Duodenal mucosa (tissue), 2 donors: ENCODE data around the gene UBAC2.

Source experiments
- H3K27ac ChIP-seq: one replicate; pipeline ENCODE4 v1.7.0; 2013; ENCODE audit warnings: low read depth, low read length
- H3K27me3 ChIP-seq, 2 donors: one replicate each; pipeline ENCODE4 v1.7.0; 2013; ENCODE audit warnings: low read length in 2 of 2, control low read depth in 1 of 2; ENCODE audit not compliant: insufficient read depth in 2 of 2, control insufficient read depth in 1 of 2
- H3K36me3 ChIP-seq, 2 donors: one replicate each; pipeline ENCODE4 v1.7.0; 2013; ENCODE audit warnings: low read length in 2 of 2, control low read depth in 1 of 2; ENCODE audit not compliant: insufficient read depth in 2 of 2, control insufficient read depth in 1 of 2
- H3K4me1 ChIP-seq, 2 donors: one replicate each; pipeline ENCODE4 v1.7.0; 2013; ENCODE audit warnings: low read length in 2 of 2, control low read depth in 1 of 2; ENCODE audit not compliant: insufficient read depth in 2 of 2, control insufficient read depth in 1 of 2
- H3K4me3 ChIP-seq, 2 donors: one replicate each; pipeline ENCODE4 v1.7.0; 2013; ENCODE audit warnings: low read length in 2 of 2, low read depth in 1 of 2
- H3K9ac ChIP-seq, 2 donors: one replicate each; pipeline ENCODE4 v1.7.0; 2013; ENCODE audit warnings: low read length in 2 of 2, low read depth in 1 of 2
- H3K9me3 ChIP-seq, 2 donors: one replicate each; pipeline ENCODE4 v1.7.0; 2013; ENCODE audit warnings: low read length in 2 of 2, control low read depth in 1 of 2; ENCODE audit not compliant: control insufficient read depth in 1 of 2

Gene UBAC2

DNA sequence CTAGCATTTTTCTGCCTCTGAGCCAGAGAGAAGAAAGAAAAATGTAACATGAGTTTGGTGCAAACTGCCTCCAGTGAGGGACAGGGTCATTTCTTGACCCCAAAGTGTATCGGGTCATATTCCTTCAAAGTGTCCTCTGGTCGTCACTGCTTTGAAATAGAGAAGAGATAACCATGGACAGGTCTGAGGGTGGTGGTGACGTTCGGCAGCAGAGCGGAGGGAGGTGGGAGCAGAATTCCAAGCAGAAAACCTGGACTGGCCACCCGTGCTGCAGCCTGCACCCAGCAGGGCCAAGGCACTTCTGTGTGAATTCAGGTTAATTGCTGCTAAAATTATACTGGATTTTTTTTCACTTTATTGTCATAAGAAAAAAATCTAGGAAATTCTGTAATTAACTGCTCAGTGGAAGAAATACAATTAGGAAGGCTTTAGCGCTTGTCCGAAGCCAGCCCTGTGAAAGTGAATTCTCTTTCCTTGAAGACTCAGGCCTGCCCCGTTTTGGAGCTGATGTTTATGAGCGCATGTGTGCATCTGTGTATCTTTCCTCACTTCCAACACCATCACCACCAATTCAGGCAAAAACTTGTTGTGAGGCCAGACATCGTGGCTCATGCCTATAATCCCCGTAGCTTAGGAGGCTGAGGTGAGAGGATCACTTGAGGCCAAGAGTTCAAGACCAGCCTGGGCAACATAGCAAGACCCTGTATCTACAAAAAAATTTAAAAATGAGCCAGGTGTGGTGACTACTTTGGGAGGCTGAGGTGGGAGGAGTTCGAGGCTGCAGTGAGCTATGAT is 37.9 kb upstream of the UBAC2 start:
- Histone ChIP-seq H3K27me3 (peaks cover 3 to 7% of the 10 kb centered on the region in 2 donors), H3K4me1 (no peaks in the 10 kb centered on the region), H3K27ac (no peak overlapping the region), H3K9me3 (no peaks in the 10 kb centered on the region), H3K4me3 (no peak overlapping the region), H3K36me3 (no peaks in the 10 kb centered on the region), H3K9ac (no peak overlapping the region)

DNA sequence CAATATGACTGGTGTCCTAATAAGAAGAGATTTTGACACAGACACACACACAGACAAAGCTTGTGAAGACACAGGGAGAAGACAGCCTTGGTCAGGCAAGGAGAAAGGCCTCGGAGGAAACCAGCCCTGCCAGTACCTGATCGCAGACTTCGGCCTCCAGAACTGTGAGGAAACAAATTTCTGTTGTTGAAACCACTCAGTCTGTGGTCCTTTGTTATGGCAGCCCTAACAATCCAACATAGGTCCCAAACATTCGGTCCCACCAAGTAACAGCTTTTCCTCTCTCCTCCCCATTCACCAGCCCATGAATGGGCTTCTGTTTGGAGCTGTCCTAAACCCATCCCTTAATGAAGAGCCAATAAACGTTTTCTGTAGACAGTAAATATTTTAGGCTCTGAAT is 36.4 kb upstream of the UBAC2 start:
- Histone ChIP-seq H3K36me3 (no peaks in the 10 kb centered on the region), H3K27me3 (peaks cover under 1 to 1% of the 10 kb centered on the region in 2 donors), H3K27ac (no peak overlapping the region), H3K4me1 (no peaks in the 10 kb centered on the region), H3K9me3 (no peaks in the 10 kb centered on the region), H3K9ac (no peak overlapping the region), H3K4me3 (no peak overlapping the region)

DNA sequence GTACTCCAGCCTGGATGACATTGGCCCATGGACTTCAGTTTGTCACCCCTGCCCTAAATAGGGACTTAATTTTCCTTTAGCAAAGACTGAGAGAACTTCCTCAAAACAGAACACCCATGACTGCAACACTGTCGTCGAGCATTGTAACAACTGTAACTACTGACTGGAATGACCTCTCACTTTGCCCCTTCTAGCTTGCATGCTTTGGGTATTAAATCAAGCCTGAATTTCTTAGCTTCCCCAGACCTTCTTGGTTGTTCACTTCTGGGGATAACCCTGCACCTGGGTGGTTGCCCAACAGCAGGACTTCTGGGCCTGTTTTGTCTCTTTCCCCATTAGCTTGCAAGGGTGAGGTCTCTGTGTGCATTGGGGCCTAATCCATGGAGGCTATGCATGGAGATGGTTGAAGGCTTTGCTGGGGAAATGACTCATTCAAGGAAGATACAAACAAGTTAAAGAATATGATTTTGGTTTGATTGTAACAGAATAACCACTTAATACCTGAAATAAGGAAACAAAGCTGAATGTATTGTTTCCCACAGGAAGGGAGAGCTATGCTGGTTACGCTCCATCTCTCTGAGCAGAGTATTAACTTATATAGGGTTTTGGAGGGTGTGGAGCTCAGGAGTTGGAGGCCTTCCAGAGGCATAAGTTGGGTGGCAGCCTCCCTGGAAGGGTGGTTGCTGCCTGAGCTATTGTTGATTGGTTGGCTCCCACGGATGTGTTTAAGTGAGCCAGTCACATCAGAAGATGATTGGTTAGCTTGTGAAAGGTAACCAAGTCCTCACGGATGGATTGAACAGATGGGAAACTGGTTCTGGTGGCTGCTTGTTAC is 34.7 kb upstream of the UBAC2 start:
- Histone ChIP-seq H3K4me1 (no peaks in the 10 kb centered on the region), H3K36me3 (no peaks in the 10 kb centered on the region), H3K9me3 (no peaks in the 10 kb centered on the region), H3K4me3 (no peak overlapping the region), H3K9ac (no peak overlapping the region), H3K27ac (no peak overlapping the region), H3K27me3 (no peaks in the 10 kb centered on the region)

DNA sequence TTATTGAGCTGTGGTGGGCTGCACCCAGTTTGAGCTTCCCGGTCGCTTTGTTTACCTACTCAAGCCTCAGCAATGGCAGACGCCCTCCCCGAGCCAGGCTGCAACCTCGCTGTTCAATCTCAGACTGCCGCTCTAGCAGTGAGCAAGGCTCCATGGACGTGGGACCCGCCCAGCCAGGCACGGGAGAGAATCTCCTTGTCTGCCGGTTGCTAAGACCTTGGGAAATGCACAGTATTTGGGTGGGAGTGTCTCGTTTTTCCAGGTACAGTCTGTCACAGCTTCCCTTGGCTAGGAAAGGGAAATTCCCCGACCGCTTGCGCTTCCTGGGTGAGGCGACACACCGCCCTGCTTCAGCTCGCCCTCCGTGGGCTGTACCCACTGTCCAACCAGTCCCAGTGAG is 27.7 kb upstream of the UBAC2 start:
- H3K27ac ChIP-seq = no peak overlapping the region
- peaks cover 4% of the 10 kb centered on the region in 2 donors for H3K4me1 ChIP-seq
- no peaks in the 10 kb centered on the region for H3K36me3 ChIP-seq
- H3K27me3 ChIP-seq = no peaks in the 10 kb centered on the region
- H3K4me3 ChIP-seq = no peak overlapping the region
- H3K9ac ChIP-seq = no peak overlapping the region
- H3K9me3 ChIP-seq = no peaks in the 10 kb centered on the region

DNA sequence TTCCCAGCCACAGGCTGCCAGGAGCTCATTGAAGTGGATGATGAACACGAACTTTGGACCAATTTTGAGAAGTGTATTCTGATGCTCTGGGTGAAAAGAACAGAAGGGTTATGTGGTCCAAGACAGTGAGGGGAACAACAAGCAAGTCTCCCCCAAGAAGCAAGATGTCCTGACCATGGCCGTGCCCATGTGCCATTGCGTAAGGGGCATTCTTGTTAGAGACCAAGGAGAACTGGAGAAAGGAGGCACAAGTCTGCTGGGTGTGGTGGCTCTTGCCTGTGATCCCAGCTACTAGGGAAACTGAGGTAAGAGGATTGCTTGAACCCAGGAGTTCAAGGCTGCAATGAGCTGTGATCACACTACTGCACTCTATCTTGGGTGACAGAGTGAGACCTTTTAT is 27.0 kb upstream of the UBAC2 start:
- Histone ChIP-seq H3K9me3 (no peaks in the 10 kb centered on the region), H3K36me3 (no peaks in the 10 kb centered on the region)

DNA sequence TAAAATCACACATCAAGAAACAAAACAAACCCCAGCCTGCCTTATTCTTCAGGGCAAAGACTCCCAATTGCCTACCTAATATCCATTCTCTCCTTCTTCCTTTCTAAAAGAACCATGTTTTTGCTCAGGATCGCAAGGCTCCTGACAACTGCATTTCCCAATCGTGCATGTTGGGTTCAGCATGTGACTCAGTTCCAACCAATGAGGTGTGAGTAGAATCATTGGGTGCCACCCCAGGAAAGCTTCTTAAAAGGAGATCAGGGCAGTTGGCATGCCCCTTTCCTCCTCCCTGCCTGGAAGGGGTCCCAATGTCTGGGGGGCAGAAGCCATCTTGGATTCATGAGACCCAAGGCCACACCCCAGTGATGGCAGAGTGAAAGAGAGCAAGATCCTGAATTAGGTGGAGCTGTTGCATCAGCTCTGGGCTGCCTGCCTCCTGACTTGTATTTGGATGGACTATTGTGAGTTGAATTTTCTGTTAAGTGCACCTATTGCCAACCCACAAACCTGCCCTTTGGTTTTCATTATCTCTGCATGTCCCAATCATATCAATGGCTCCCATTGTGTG is 26.0 kb upstream of the UBAC2 start:
- H3K27ac ChIP-seq = no peak overlapping the region
- H3K4me3 ChIP-seq = no peak overlapping the region
- no peak overlapping the region for H3K9ac ChIP-seq
- H3K9me3 ChIP-seq = no peaks in the 10 kb centered on the region
- no peaks in the 10 kb centered on the region for H3K27me3 ChIP-seq
- H3K4me1 ChIP-seq = peaks cover 4% of the 10 kb centered on the region in 2 donors
- no peaks in the 10 kb centered on the region for H3K36me3 ChIP-seq

More for the DNA sequence above, 27.0 kb upstream of the UBAC2 start:
- no peak overlapping the region for H3K4me3 ChIP-seq
- H3K27me3 ChIP-seq = no peaks in the 10 kb centered on the region
- no peak overlapping the region for H3K9ac ChIP-seq
- H3K27ac ChIP-seq = no peak overlapping the region
- H3K4me1 ChIP-seq = peaks cover 4% of the 10 kb centered on the region in 2 donors

DNA sequence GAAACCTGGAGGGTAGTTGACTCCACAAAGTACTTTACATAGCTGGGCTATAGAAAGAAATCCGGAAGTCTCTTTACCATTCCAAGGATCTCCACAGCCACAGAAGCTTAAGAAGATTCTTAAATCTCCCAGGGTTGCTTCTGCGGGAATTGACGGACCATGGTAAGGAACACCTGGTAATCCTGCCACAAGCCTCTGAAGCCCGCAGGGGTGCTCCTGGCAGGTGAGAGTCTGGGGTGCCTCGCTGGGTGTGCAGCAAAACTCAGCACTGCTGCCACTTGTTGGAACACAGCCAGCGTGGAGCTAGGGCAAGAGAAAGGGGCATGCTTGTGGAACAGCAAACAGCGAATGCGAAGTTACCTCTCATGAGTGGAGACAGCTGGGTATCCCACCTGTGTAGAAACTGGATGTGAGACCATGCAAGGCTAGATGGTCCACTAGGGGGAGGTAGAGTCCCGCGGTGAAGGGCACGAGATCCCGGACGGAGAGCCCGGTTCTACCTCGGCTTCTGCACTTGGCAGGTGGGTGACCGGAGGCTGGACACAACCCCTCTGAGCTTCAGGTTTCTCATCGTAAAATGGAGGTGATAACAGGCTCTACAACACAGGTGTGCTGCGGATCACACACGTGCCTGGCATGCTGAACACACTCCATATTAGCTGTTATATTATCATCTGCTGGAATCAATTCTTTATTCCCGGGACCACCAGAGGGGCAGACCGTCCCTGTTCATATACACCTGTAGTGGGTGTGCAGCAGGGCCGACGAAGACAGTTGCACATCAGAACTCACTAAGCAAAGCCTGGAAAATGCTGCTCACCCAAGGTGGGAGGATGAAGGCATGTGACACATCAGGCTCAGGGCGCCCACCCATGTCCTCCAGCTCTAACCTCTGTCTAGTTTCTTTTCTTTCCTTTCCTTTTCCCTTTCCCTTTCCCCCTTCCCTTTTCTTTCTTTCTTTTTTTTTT is 24.1 kb upstream of the UBAC2 start:
- Histone ChIP-seq H3K4me1 (peaks cover 4% of the 10 kb centered on the region in 2 donors), H3K9ac (no peak overlapping the region), H3K36me3 (no peaks in the 10 kb centered on the region), H3K9me3 (no peaks in the 10 kb centered on the region), H3K27me3 (no peaks in the 10 kb centered on the region), H3K27ac (no peak overlapping the region), H3K4me3 (peak overlapping the region; percentile 29 to 52)

DNA sequence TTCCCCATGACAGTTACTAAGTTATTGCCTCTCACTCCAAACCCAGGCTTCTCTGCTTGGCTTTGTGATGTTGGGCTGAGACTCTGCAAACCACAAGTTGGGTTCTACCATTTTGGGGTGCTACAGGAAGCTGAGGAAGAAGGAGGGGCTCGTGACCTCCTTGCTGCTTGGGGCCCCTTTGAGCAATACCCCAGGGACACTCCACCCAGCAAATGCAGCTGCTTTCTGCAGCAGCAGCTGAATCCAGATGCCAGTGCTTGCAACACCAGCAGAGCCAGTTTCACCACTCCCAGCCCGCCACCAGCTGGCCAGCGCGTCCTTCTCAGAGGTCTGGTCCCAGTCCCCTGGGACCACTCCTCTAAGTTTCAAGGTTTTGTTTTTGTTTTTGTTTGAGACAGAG is 22.0 kb upstream of the UBAC2 start:
- H3K4me1 ChIP-seq = peaks cover 4% of the 10 kb centered on the region in 2 donors
- H3K9ac ChIP-seq = no peak overlapping the region
- H3K4me3 ChIP-seq = no peak overlapping the region
- no peak overlapping the region for H3K27ac ChIP-seq
- peaks cover 0 to 2% of the 10 kb centered on the region in 2 donors for H3K9me3 ChIP-seq
- H3K36me3 ChIP-seq = no peaks in the 10 kb centered on the region
- H3K27me3 ChIP-seq = no peaks in the 10 kb centered on the region

DNA sequence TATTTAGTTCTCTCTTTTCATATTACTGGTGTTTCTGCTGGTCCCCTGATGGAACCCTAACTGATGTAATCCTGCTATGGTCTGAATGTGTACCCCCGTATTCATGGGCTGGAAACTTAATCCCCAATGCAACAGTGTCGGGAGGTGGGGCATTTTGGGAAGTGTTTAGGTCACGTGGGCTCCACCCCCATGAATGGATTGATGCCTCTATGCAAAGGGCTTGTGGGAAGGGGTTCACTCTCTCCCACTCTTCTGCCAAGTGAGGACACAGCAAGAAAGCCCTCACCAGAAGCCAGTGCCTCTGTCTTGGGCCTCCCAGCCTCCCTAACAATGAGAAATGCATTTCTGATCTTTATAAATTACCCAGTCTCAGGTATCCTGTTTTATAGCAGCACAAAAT is 21.2 kb upstream of the UBAC2 start:
- Histone ChIP-seq H3K9me3 (peaks cover 0 to 2% of the 10 kb centered on the region in 2 donors), H3K36me3 (no peaks in the 10 kb centered on the region), H3K27ac (no peak overlapping the region), H3K9ac (no peak overlapping the region), H3K4me1 (peaks cover 4% of the 10 kb centered on the region in 2 donors), H3K4me3 (no peak overlapping the region), H3K27me3 (no peaks in the 10 kb centered on the region)
